ENCODE measurements around the gene PSTK. TPM values are rescaled to one million over a fixed set of nuclear protein-coding genes. Genes with fewer than 3 reads are reported as not detected.

PSTK gene
- total and polyA plus RNA-seq, 10 of the 15 experiments (the other 5 are each of a cell fraction or from before 2014, with no cell fraction given) = 1.8 to 7.1 (median 3.4) TPM

DNA sequence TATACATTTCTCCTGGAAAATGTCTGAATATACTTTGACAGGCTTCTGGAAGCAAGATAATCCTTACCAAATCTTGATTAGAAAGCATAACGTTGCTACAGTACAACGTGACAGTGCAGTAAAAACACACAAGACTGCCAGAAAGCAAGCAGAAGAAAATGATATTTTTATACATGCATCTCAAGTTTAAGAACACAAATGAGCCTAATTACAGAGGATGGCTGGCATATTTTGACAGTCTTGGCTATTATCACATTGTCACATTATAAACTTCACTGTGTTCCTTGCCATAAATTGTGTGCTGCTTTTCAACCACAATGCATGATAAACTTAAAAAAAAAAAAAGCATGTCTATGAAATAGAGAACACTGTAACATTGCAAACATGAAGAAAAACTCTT lies 24.1 kb downstream of the PSTK start:
- ATAC-seq = no peak
- no peak overlapping the region for H3K4me3 ChIP-seq
- TF ChIP-seq ZNF207 (IDR thresholded peaks at IDR 0.05; ENCODE audit: borderline replicate concordance) (no peak), TCF7 (IDR thresholded peaks at IDR 0.05; ENCODE audit: borderline replicate concordance) (no peak), NBN (IDR thresholded peaks at IDR 0.05) (no peak), KAT2A (conservative IDR thresholded peaks at IDR 0.05; ENCODE audit: control insufficient read depth, low read depth, low read length) (no peak), SIN3A (IDR thresholded peaks at IDR 0.05; ENCODE audit: low read depth, low read length) (no peak), RBBP5 (conservative IDR thresholded peaks at IDR 0.05) (no peak), ASH2L (IDR thresholded peaks at IDR 0.05; ENCODE audit: borderline replicate concordance, low read depth) (no peak)
- TF ChIP-seq, protein P1, sequence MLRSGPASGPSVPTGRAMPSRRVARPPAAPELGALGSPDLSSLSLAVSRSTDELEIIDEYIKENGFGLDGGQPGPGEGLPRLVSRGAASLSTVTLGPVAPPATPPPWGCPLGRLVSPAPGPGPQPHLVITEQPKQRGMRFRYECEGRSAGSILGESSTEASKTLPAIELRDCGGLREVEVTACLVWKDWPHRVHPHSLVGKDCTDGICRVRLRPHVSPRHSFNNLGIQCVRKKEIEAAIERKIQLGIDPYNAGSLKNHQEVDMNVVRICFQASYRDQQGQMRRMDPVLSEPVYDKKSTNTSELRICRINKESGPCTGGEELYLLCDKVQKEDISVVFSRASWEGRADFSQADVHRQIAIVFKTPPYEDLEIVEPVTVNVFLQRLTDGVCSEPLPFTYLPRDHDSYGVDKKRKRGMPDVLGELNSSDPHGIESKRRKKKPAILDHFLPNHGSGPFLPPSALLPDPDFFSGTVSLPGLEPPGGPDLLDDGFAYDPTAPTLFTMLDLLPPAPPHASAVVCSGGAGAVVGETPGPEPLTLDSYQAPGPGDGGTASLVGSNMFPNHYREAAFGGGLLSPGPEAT (IDR thresholded peaks at IDR 0.05; ENCODE audit: low read depth) = no peak
- TF ChIP-seq, protein P2, sequence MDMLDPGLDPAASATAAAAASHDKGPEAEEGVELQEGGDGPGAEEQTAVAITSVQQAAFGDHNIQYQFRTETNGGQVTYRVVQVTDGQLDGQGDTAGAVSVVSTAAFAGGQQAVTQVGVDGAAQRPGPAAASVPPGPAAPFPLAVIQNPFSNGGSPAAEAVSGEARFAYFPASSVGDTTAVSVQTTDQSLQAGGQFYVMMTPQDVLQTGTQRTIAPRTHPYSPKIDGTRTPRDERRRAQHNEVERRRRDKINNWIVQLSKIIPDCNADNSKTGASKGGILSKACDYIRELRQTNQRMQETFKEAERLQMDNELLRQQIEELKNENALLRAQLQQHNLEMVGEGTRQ (IDR thresholded peaks at IDR 0.05; ENCODE audit: borderline replicate concordance, low read depth, low read length) = no peak
- TF ChIP-seq, protein P3, sequence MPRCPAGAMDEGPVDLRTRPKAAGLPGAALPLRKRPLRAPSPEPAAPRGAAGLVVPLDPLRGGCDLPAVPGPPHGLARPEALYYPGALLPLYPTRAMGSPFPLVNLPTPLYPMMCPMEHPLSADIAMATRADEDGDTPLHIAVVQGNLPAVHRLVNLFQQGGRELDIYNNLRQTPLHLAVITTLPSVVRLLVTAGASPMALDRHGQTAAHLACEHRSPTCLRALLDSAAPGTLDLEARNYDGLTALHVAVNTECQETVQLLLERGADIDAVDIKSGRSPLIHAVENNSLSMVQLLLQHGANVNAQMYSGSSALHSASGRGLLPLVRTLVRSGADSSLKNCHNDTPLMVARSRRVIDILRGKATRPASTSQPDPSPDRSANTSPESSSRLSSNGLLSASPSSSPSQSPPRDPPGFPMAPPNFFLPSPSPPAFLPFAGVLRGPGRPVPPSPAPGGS (IDR thresholded peaks at IDR 0.05; ENCODE audit: borderline replicate concordance, insufficient read depth, low read depth, low read length, poor library complexity, severe bottlenecking) = no peak
- TF ChIP-seq, protein P4, sequence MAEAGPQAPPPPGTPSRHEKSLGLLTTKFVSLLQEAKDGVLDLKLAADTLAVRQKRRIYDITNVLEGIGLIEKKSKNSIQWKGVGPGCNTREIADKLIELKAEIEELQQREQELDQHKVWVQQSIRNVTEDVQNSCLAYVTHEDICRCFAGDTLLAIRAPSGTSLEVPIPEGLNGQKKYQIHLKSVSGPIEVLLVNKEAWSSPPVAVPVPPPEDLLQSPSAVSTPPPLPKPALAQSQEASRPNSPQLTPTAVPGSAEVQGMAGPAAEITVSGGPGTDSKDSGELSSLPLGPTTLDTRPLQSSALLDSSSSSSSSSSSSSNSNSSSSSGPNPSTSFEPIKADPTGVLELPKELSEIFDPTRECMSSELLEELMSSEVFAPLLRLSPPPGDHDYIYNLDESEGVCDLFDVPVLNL (IDR thresholded peaks at IDR 0.05; ENCODE audit: low read depth, low read length) = no peak
- in situ Hi-C loops (cut with MboI) = no loop called here
- CTCF ChIA-PET = no interaction called here
- no peaks in the 10 kb centered on the region for H4K20me1 ChIP-seq (ENCODE audit: control insufficient read depth, insufficient read depth)
- no peaks in the 10 kb centered on the region for H3K27me3 ChIP-seq (replicated peaks in 1 of 2; ENCODE audit: control insufficient read depth in 2 of 2, insufficient read depth in 2 of 2, low read length in 1 of 2)
- POLR2A ChIA-PET = no interaction called here
- no peak for FAIRE-seq
- H3K4me1 ChIP-seq (ENCODE audit: control insufficient read depth, insufficient read depth, low read length) = peaks cover 9% of the 10 kb centered on the region; the same call in 1 of the 2 replicates
- no TSS peak for BruUV-seq (replicated peaks)
- intact Hi-C loops (cut with micrococcal nuclease; ENCODE audit: unreplicated experiment) = no loop called here
- peaks cover 0 to 3% of the 10 kb centered on the region in 2 experiments; a peak in 1 of 4 replicates for H3K36me3 ChIP-seq (ENCODE audit: control insufficient read depth in 2 of 2, insufficient read depth in 2 of 2, low read length in 1 of 2)
- RAD21 ChIA-PET (ENCODE audit: unreplicated experiment) = interaction anchor here (1.6 kb wide), 1 partner anchor 23 kb away, joined by 3 read pairs; no protein-coding TSS in a partner anchor
- WGBS (ENCODE audit: insufficient coverage, insufficient replicate concordance, low lambda C conversion rate, missing lambda C conversion rate) = 98% methylated on average over 2 of the region's 2 CpGs
- DNase-seq (ENCODE audit: low read depth, low spot score) = no peak
- H3K27ac ChIP-seq (ENCODE audit: control insufficient read depth, insufficient read depth) = no peak overlapping the region
- H3K4me2 ChIP-seq (ENCODE audit: control insufficient read depth, insufficient read depth) = no peak overlapping the region; the same call in 1 of the 2 replicates
- H3K79me2 ChIP-seq (ENCODE audit: control insufficient read depth, insufficient read depth, low read length) = peaks cover 68% of the 10 kb centered on the region
- H3K9me3 ChIP-seq (replicated peaks; ENCODE audit: control insufficient read depth, insufficient read depth, low read length) = no peaks in the 10 kb centered on the region
- no peak overlapping the region for H3K9ac ChIP-seq (ENCODE audit: control insufficient read depth, insufficient read depth, low read length)
- SMC1A ChIA-PET (ENCODE audit: uncharacterized antibody, unreplicated experiment) = no interaction called here
- H2AFZ ChIP-seq (ENCODE audit: control insufficient read depth, low read depth, low read length) = no peak overlapping the region

All from GM12878 (cell line).